Measurements from ENCODE around the gene TRANK1.

GRCh38 chr3:36991147-36991546 lies 46.3 kb upstream of the TRANK1 start:
- no peak for TF ChIP-seq CTCF (IDR thresholded peaks at IDR 0.05; ENCODE audit: insufficient read depth, low read length)
- TF ChIP-seq POLR2AphosphoS5 (IDR thresholded peaks at IDR 0.05; ENCODE audit: low read depth) = no peak
- no peak for TF ChIP-seq GABPA (IDR thresholded peaks at IDR 0.05; ENCODE audit: low read depth)
